DMS53 (cell line): ENCODE data around the gene FBXL12.
A peak's percentile ranks its signal among the peaks of the same experiment; 100 is the strongest.
"Not testable (repeated sequence)": the region's sequence is repeated elsewhere in the genome, so short reads cannot be mapped to it uniquely, and the experiment has no call there.

Source experiments
- DNase-seq: peaks from one replicate; lab custom pipeline; 2025; lab: John Stamatoyannopoulos, UW

The FBXL12 gene, protein sequence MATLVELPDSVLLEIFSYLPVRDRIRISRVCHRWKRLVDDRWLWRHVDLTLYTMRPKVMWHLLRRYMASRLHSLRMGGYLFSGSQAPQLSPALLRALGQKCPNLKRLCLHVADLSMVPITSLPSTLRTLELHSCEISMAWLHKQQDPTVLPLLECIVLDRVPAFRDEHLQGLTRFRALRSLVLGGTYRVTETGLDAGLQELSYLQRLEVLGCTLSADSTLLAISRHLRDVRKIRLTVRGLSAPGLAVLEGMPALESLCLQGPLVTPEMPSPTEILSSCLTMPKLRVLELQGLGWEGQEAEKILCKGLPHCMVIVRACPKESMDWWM

DNA sequence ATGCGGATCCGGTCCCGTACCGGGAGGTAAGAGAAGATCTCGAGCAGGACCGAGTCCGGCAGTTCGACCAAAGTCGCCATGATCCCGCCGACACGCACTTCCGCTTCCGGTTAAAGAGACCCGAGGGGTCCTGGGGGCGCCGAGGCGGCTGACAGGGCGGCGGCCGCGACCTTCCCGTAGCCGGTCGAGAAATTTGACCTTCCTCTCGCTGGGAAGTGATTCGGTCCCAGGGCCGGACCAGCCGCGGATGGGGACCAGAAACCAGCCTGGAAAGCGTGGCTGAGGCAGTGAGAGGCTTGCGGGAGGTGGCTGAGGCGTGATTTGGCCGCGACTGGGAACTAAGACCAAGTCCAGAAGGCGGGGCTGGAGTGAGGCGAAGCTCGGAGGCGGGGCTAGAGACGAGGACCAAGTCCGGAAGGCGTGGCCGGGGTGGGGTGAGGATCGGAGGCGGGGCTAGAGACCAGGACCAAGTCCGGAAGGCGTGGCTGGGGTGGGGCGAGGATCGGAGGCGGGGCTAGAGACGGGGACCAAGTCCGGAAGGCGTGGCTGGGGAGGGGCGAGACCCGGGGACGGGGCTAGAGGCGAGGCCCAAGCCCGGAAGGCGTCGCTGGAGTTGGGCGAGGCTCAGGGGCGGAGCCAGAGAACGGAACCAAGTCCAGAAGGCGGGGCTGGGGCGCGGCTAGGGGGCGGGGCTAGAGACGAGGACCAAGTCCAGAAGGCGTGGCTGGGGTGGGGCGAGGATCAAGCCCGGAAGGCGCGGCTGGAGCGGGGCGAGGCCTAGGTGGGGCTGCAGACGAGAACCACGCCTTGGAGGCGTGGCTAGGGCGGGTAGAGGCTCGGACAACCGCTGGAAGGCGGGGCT is at the start of gene FBXL12:
TSS of gene FBXL12 (minus strand) at position 346 of the 862 bp plus-strand sequence. CDS start at position 80, 266 bp downstream.
- DNase-seq, result peak; percentile 98

DNA sequence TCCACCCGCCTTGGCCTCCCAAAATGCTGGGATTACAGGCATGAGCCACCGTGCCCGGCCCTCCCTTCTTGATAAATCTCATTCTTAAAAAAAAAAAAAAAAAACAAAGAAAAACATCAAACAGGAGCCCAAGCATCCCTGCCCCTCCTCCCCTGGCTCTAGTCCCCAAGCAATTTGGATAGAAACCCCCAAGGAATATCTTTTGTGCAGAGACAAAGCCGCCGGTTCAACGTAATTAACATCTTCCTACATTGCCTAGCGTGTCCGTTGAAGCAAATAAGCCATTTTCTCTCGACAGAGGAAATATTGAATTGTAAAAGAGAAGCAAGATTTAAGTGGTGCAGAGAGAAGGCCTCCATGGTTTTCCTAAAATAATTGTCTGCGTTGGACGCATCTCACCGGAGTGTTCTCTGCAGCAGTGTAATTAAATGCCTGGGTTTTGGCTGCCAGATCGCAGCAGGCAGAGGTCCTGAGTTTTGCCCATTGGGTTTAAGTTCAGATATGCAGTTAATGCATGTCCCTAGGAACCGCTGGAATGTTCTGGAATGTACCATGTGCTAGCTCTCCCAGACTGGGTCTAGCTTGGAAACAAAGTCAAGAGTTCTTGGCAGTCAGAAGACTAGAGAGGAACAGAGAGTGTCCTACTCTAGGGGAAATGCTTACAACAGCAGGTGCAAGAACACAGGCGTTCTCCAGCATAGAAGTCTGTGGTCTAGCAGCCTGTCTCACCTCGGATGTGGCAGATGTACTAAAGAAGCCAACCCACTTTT is 47.0 kb upstream of the FBXL12 start:
- DNase-seq, result no peak

DNA sequence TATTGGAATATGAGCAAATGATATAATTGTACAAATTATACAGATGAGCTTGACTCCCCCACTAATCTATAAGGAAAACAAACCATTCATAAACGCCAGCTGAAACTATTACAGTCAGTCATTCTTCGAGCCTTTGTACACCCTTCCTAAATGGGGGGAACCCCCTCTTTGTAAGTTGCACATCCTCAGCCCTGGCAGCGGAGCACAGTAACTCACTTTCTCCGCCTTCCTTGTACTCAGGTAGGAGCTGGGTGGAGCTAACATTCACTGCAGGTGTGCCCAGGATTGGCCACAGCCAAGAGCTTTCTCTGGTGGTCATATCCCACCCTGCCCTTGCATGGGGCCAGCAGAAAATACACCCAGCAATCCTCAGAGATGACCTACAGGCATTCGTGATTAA is 44.9 kb upstream of the FBXL12 start:
- DNase-seq, result no peak

DNA sequence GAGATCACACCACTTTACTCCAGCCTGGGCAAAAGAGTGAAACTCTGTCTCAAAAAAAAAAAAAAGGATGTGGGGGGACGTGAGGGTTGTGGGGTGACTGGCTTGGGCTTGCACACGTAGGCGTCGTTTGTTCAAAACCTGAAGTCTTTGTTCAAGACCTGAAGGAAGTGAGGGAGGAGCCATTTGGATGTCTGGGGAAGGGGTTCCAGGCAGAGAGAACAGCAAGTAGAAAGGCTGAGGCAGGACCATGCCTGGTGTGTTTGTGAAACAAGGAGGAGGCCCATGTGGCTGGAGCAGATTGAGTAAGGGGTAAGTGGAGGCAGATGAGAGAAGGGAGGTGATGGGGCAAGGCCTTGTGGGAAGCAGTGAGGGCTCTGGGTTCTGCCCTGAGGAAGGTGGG is 44.1 kb upstream of the FBXL12 start:
- DNase-seq, result no peak

DNA sequence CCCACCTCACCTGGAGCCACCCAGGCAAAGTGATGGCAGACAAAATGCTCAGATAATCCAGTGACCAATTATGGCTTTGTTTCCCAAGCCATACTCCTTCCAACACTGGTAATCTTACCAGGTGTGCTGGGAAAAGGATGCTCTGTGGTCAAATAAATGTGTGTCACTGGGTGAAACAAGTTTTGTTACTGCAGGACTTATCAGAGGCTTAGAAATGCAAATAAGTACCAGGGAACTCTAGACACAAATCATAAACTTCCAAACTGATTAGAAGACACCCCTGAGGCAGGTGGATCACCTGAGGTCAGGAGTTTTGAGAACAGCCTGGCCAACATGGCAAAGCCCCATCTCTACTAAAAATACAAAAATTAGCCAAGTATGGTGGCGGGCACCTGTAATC is 42.6 kb upstream of the FBXL12 start:
- DNase-seq, result no peak

DNA sequence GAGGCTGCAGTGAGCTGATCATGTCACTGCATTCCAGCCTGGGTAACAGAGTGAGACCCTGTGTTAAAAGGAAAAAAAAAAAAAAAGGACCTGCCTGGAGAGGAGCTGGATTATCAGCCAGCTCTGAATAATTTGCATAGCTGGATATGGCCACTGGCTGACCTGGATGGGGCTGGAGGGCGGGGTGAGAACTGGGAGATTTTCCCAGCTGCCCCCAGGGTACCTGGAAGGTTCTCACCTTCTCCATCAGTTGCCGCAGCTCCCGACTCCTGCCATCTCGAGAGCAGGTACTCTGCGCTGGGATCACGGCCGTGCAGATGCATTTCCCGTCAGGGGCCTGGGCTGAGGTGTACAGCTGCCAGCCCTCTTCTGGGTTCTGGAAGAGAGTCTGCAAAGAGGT is 41.5 kb upstream of the FBXL12 start:
- DNase-seq, result no peak

DNA sequence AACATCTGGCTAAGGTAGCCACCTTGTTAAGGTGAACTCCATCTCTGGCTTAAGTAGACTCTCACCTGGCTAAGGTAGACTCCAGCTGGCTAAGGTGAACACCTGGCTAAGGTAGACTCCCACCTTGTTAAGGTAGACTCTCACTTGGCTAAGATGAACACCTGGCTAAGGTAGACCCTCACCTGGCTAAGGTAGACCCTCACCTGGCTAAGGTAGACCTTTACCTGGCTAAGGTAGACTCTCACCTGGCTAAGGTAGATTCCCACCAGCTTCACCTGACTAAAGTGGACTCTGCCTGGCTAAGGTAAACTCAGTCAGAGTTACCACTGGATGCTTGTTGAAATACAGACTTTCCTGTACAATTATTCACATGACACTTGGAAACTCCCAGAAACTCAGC is 39.9 kb upstream of the FBXL12 start:
- DNase-seq, result no peak

DNA sequence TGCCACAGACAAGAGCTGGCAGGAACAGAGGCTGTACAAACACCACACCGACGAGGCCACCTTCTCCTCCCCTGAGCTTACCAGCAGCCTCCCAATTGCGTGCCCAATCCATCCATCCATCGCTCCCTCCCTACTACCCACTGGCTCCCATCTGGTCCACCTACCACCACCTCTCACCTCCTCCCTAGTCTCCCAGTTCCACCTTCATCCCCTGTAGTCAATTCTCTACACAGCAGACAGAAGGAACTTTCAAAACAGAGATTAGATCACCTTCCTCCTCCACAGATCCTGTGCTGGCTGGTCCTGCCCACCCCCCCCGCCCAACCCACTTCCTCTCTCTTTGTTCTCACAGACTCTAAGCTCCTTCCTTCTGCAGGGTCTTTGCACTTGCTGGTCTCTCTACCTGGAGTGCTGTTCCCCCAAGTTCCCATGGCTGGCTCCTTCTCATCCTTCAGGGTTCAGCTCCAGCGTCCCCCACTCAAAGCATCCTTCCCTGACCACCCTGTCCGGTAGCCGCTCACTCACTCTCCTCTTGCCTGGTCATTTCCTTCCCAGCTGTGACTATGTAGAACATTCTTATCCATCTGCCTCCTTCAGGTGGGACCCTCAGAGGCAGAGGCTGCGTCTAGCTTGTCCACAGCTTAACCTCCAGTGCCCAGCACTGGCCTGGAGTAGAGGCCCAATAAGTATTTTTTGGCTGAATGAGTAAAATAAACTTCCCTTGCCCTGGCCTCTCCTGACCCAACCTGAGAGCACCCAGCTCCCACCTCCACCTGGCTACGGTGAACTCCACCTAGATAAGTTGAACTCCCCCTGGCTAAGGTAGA is 39.3 kb upstream of the FBXL12 start:
- no peak for DNase-seq

DNA sequence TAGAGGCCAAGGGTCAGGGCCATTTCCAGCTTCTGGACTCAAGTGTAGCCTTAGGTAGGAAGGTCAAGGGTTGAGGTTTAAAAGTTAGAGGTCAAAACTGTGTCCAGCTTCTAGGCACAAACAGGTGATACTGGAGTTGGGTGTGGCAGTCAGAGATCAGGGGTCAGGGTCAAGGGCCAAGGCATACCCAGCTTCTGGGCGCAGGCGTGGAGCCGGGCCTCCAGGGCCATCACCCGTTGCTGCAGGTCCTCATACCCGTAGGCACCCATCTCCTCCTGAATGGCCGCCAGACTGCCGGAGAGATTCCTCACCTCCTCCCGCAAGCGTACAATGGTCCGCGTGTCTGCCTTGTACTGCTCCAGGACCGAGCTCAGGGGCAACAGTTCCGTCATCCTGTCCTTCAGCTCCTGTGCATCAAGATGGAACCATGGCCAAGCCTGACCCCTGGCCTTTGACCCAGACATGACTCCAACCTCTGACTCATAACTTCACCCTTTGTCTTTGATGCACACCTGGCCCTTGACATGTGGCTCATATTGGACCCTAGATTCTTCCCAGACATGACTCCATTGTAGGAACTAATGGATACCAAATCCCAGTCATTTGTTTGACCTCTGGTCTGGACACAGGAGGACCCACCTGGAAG is 38.3 kb upstream of the FBXL12 start:
- DNase-seq, result peak; percentile 6

DNA sequence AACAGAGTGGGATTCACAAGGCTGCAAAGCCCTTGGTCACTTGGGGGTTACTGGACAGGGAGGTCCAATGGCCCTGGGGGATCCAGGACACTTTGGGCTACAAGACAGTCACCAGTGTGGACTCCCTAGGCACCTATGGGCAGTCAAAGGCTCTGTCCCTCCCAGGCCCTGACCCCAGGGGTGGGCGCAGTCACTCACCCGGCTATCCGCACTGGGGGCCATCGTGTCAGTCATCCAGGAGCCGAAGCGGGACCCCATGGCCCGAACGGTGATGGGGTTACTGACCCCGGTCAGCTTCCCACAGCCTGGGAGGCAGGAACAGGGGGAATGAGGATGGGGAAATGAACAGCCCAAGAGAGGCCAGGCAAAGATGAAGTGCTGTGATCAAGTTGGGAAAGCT is 37.7 kb upstream of the FBXL12 start:
- DNase-seq, result no peak

DNA sequence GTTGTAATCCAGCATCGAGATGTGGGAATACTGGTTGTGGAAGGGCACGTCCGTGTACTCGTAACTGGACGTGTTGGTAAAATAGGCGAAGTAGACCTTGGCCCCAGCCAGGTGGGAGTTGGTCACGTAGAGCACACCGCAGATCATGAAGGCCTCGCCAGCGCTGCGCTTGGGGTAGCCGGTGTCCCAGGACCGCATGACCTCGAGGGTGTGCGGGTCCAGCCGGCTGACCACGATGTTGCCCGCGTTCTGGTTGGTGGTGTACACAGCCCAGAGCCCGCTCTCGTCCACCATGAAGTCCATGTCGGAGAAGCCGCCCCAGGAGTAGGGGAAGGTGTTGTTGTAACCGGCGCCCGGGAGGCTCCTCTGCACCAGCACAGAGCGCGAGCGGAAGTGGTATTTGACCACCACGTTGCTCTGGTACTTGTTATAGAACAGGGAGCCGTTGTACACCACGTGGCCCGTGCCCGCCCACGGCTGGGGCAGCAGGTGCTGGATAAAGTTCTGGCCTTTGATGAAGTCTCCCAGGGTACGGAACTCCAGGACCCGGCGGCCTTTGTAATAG is 35.5 kb upstream of the FBXL12 start:
- no peak for DNase-seq

DNA sequence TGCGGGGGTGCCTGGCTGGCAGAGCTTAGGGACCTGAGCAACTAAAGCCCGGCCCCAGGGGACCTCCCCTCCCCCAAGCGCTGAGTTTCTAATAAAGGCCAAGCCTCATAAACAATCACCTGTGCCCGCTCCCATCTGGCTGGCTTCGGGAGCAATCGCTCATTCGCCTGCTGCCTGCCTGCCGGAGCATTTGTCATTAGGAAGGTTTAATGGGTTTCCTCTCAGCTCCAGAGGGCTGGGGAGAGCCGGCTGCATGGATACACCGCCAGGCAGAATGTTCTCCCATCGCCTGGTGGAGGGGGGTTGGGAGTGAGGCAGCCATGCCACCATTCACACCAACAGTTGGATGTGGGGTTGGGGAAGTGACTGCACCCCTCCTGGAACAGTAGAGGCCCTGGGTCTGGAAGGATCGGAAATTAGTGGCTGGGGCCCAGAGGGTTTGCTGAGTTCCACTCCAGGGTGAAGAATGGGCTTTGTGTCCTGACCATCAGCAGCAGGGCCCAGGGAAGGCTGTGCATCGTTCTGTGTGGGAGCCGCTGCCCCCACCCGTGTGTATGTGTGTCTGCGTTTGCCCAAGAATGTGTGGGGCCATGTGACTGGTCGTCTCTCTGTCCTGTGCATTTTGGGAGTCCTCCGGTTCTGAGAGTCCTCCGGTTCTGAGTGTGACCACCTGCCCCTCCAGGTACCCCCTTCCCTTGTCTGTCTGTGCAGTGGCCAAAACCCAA is 31.5 kb upstream of the FBXL12 start:
- no peak for DNase-seq

DNA sequence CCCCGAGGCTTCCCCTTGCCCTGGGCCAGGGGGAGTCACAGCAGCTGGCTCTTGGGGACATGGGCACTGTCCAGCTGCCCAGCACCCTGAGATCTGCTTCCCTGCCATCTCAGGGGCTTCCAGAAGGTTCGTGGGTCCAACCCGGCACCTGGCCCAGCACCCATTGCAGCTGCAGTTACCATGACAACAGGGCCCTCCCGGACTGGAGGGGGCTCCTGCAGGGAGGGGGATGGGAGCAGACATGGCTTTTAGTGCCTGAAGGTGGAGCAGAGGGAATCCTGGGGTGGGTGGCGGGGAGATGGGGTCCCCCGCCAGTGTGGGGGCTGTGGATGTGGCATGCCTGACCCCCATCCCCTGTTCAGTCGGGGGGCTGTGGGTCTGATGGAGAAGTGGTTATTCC is 30.9 kb upstream of the FBXL12 start:
- DNase-seq, result no peak

DNA sequence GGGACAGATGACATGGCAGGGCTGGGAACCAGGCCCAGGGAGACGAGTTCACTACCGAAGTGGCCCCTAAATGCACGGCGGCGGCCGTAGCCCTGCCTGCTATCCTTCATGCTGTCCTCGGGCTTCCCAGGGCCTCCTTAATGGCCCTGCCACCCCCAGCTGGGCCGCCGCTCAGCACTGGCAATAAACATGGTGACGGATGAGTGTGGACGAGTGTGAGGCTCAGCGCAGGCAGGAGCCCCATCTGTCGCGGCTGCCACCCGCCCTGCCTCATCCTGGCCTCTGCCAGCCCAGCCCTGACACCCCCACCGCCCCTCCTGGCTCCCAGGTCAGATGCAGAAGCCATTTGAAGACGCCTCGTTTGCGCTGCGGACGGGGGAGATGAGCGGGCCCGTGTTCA is 29.9 kb upstream of the FBXL12 start:
- DNase-seq, result no peak

DNA sequence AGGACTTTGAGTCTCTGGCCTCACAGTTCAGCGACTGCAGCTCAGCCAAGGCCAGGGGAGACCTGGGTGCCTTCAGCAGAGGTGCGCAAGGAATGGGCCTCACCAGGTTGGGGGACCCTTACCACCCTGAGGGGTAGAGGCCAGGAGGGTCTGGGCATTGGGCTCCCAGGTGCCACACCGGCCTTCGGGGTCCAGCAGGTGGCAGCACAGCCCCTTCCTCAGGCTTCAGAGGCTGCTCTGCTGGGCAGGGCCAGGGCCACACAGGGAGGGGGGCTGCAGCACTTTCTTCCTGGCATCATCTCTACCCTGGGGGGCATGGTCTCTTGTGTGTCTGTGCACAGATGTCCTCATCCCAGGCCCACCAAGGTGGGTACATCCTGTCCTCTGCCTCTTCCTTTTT is 29.2 kb upstream of the FBXL12 start:
- DNase-seq, result peak; percentile 27

DNA sequence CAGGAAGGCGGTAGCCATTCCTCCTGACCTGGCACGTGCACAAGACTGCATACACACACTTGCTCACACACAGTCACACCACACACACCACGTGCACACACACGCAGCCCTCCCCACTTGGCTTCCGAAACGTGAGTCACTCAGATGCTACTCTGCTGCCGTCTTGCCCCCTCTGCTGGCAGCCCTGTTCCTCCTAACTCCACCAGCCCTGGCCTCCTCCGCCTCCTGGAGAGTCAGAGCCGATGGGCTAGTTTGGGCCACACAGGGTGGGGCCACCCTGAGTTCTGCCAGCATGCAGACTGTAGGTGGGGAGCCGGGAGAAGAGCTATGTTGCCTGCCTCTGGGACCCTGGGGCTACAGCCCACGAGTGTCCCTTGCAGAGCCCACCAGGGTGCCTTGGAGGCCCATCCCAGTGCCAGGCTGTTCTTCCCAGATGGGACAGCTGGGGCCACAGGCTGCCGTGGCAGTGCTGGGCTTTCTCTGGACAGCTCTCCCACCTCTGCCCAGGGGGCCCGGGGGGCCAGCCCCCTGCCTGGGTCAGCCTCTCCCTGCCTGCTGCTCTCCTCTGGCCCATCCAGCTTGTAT is 28.3 kb upstream of the FBXL12 start:
- DNase-seq, result peak; percentile 45

DNA sequence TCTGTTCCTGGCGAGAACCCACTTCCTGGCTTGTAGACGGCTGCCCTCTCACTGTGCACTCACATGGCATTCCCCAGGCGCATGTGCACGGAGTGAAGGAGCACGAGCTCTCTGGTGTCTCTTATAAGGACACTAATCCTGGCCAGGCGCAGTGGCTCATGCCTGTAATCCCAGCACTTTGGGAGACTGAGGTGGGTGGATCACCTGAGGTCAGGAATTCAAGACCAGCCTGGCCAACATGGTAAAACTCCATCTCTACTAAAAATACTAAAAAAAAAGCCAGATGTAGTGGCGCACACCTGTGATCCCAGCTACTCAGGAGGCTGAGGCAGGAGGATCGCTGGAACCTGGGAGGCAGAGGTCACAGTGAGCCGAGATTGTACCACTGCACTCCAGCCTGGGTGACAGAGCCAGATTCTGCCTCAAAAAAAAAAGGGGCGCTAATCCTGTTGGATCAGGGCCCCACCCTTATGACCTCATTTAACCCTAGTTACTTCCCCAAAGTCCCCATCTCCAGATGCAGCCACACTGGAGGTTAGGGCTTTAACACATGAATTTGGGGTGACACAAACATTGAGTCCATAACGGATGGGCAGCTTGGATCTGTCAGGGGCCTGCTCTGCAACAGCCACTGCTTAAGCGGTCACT is 24.9 kb upstream of the FBXL12 start:
- DNase-seq, result not testable (repeated sequence)

DNA sequence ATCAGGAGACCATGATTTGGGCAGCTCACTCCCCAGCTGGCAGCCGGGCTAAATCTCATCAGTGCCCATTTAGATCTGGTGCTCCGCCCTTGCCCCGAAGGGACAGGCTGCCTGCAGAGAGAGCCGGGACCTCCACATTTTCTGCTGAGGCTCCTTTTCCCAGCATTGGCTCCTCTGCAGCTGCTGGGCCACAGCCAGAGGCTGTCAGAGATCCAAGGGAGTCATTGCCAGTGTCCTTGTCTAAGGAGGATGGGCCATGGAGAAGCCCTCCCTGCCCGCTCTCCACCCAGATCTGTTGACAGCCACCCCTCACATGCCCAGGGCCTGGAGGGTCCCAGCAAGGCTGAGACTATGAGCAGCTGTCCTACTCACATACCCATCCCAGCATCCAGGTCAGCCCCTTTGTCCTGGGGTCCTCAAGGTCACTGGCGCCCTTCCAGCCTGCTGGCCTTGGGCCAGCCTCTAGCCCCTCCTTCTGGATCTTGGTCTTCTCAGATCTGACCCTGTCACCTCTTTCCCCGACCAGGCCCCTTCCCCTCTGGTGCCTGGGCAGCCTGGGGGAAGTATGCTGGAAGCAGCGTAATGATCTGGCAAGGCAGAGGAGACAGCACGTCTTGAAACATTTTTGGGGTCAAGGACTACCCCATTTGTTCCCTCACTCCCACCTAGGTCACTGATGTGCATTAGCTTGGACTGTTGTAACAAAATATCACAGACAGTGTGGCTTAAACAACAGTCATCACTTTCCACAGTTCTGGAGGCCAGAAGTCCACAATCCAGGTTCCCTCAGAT is 24.2 kb upstream of the FBXL12 start:
- DNase-seq, result no peak
